HCT116 (cell line): ENCODE results near the gene DGKK. TPM values are rescaled to one million over a fixed set of nuclear protein-coding genes. Genes with fewer than 3 reads are reported as not detected.

Experiments used
- ATAC-seq: fragments of 200-7000 bp; cut with Tn5 transposase; 2 replicates; pipeline ENCODE4 v1.9.1; 2020; ENCODE audit warnings: mild to moderate bottlenecking, moderate library complexity
- BruUV-seq: library from RNA; stranded (reverse); fragments of 400-500 nt; replicated peaks from 2 replicates; lab custom pipeline; 2021; lab: Mats Ljungman, UMichigan
- CTCF ChIA-PET: fragments of 300-600 bp; sonication (Branson Sonifier 250); formaldehyde crosslinking; loops from one replicate; lab custom pipeline; 2021; ENCODE audit warnings: antibody characterized with exemption; lab: Charles Lee
- POLR2A ChIA-PET: fragments of 300-600, 350-600 bp; sonication (Branson Sonifier 250); formaldehyde crosslinking; loops from one replicate; lab custom pipeline; 2021; ENCODE audit warnings: antibody characterized with exemption; lab: Charles Lee
- RAD21 ChIA-PET, 2 experiments: fragments of 300-600 bp; sonication (Branson Sonifier 250); formaldehyde crosslinking; loops; one replicate each; lab custom pipeline; 2023; ENCODE audit warnings: low total read pairs in 2 of 2; ENCODE audit not compliant: uncharacterized antibody in 2 of 2, unreplicated experiment in 2 of 2, low non-redundant PET in 1 of 2; lab: Charles Lee
- DNase-seq: peaks from one replicate; pipeline ENCODE4 v3.0.0-alpha.2; 2010; ENCODE audit warnings: low read depth, low spot score
- H2AFZ ChIP-seq: fragments of 200-600 bp; shearing (Covaris generic), sonication (generic); 2 replicates; pipeline ENCODE4 v1.6.1; 2017; ENCODE audit warnings: low read depth, mixed run types, mixed read lengths, antibody characterized with exemption, low read length; ENCODE audit not compliant: poor library complexity, severe bottlenecking
- H3K27ac ChIP-seq: 2 replicates; pipeline ENCODE4 v1.5.1; 2012; ENCODE audit warnings: low read depth, low read length
- H3K27me3 ChIP-seq: fragments of 200-600 bp; sonication (generic); 2 replicates; pipeline ENCODE4 v1.6.1; 2016; ENCODE audit warnings: mixed run types, low read length, mixed read lengths; ENCODE audit not compliant: insufficient read depth
- H3K36me3 ChIP-seq, 2 experiments: fragments of 200-500 bp in 1 of 2; fragments of 200-600 bp in 1 of 2; sonication (Bioruptor generic) in 1 of 2; sonication (generic) in 1 of 2; 2 replicates each; pipeline versions ENCODE4 v1.5.1 to v1.6.1; 2014 to 2016; ENCODE audit warnings: low read length in 2 of 2, inconsistent platforms in 1 of 2, mixed read lengths in 1 of 2, mixed run types in 1 of 2; ENCODE audit not compliant: insufficient read depth in 2 of 2, control insufficient read depth in 1 of 2
- H3K4me1 ChIP-seq, 2 experiments: fragments of 200-600 bp in 1 of 2; sonication (generic) in 1 of 2; 2 replicates each; pipeline versions ENCODE4 v1.5.1 to v1.6.1; 2012 to 2017; ENCODE audit warnings: low read length in 2 of 2, inconsistent platforms in 1 of 2, mild to moderate bottlenecking in 1 of 2, mixed read lengths in 1 of 2, mixed run types in 1 of 2, moderate library complexity in 1 of 2; ENCODE audit not compliant: insufficient read depth in 2 of 2, control insufficient read depth in 1 of 2
- H3K4me2 ChIP-seq: fragments of 200-600 bp; sonication (generic); 2 replicates; pipeline ENCODE4 v1.6.1; 2017; ENCODE audit warnings: mixed run types, low read length, mixed read lengths
- H3K4me3 ChIP-seq, 2 experiments: fragments of 200-600 bp in 1 of 2; sonication (generic) in 1 of 2; replicated peaks in 1 of 2; 2 replicates each; pipeline ENCODE4 v1.5.1; 2011 to 2016; ENCODE audit warnings: low read length in 2 of 2, control low read depth in 1 of 2, low read depth in 1 of 2, mild to moderate bottlenecking in 1 of 2, mixed read lengths in 1 of 2, mixed run types in 1 of 2
- H3K79me2 ChIP-seq: fragments of 200-600 bp; sonication (generic); 2 replicates; pipeline ENCODE4 v1.6.1; 2017; ENCODE audit warnings: mild to moderate bottlenecking, mixed run types, low read length, moderate library complexity, mixed read lengths; ENCODE audit not compliant: insufficient read depth
- H3K9ac ChIP-seq: fragments of 200-600 bp; sonication (generic); 2 replicates; pipeline ENCODE4 v1.6.1; 2016; ENCODE audit warnings: low read length, mixed read lengths
- H3K9me2 ChIP-seq: fragments of 200-600 bp; sonication (generic), shearing (Covaris generic); 2 replicates; pipeline ENCODE4 v1.6.1; 2017; ENCODE audit warnings: mixed run types, mild to moderate bottlenecking, moderate library complexity; ENCODE audit not compliant: insufficient read depth
- H3K9me3 ChIP-seq, 2 experiments: fragments of 200-500 bp in 1 of 2; fragments of 200-600 bp in 1 of 2; sonication (Bioruptor generic) in 1 of 2; sonication (generic) in 1 of 2; 2 replicates each; pipeline ENCODE4 v1.6.1; 2014 to 2017; ENCODE audit warnings: low read length in 2 of 2, mixed read lengths in 2 of 2, inconsistent platforms in 1 of 2, low read depth in 1 of 2, mild to moderate bottlenecking in 1 of 2, mixed run types in 1 of 2, moderate library complexity in 1 of 2; ENCODE audit not compliant: control insufficient read depth in 1 of 2, insufficient read depth in 1 of 2
- H4K20me1 ChIP-seq: fragments of 200-600 bp; sonication (generic), shearing (Covaris generic); 2 replicates; pipeline ENCODE4 v1.6.1; 2017; ENCODE audit warnings: mixed run types, mild to moderate bottlenecking, moderate library complexity; ENCODE audit not compliant: insufficient read depth
- CBX3 ChIP-seq: IDR thresholded peaks from 2 replicates; pipeline ENCODE4 v1.6.1; 2012; ENCODE audit warnings: low read depth
- CTCF ChIP-seq, 3 experiments: fragments of 200-600 bp in 1 of 3; sonication (generic) in 1 of 3; IDR thresholded peaks in 2 of 3; conservative IDR thresholded peaks in 1 of 3; 2 replicates each; pipeline ENCODE4 v1.5.1; 2012 to 2017; ENCODE audit warnings: low read depth in 2 of 3, low read length in 2 of 3, antibody characterized with exemption in 1 of 3, borderline replicate concordance in 1 of 3, control low read depth in 1 of 3, mild to moderate bottlenecking in 1 of 3, mixed read lengths in 1 of 3, mixed run types in 1 of 3, moderate library complexity in 1 of 3; ENCODE audit not compliant: insufficient read depth in 1 of 3
- ELF1 ChIP-seq: IDR thresholded peaks from 2 replicates; pipeline ENCODE4 v1.6.1; 2012; ENCODE audit warnings: low read depth, borderline replicate concordance
- EZH2 ChIP-seq: fragments of 200-600 bp; sonication (generic); IDR thresholded peaks from 2 replicates; pipeline ENCODE4 v1.6.1; 2017; ENCODE audit warnings: antibody characterized with exemption, mixed run types
- JUND ChIP-seq: IDR thresholded peaks from 2 replicates; pipeline ENCODE4 v1.6.1; 2012
- POLR2A ChIP-seq: IDR thresholded peaks from 2 replicates; pipeline ENCODE4 v1.7.0; 2011; ENCODE audit warnings: borderline replicate concordance; ENCODE audit not compliant: insufficient read depth, insufficient read length; ENCODE audit errors: extremely low read depth
- TCF7L2 ChIP-seq: IDR thresholded peaks from 2 replicates; pipeline ENCODE4 v1.7.0; 2011; ENCODE audit warnings: borderline replicate concordance, inconsistent platforms; ENCODE audit not compliant: insufficient read depth, insufficient read length; ENCODE audit errors: extremely low read depth
- YY1 ChIP-seq: IDR thresholded peaks from 2 replicates; pipeline ENCODE4 v1.6.1; 2011; ENCODE audit warnings: low read length, low read depth, moderate library complexity, mild to moderate bottlenecking; ENCODE audit not compliant: insufficient replicate concordance; ENCODE audit errors: extremely low read depth
- ZBTB33 ChIP-seq: IDR thresholded peaks from 2 replicates; pipeline ENCODE4 v1.6.1; 2011; ENCODE audit warnings: mild to moderate bottlenecking, low read length, moderate library complexity; ENCODE audit not compliant: insufficient replicate concordance; ENCODE audit errors: extremely low read depth
- ZNF274 ChIP-seq: fragments of 200-500 bp; sonication (Bioruptor generic); IDR thresholded peaks from 2 replicates; pipeline ENCODE4 v1.6.1; 2014; ENCODE audit warnings: mild to moderate bottlenecking, low read depth, low read length, inconsistent platforms
- intact Hi-C: fragments of 100-400 bp; cut with micrococcal nuclease; formaldehyde crosslinking; loops from 2 replicates; pipeline ENCODE4 v1.10.0; 2022
- total RNA-seq: library from RNA; stranded (reverse); gene quantifications from one replicate; pipeline ENCODE4 v1.2.1, GENCODE V29; 2021; ENCODE audit not compliant: unreplicated experiment

The DGKK gene
- total RNA-seq, 1 experiment from 2014 or later, result not detected

- Histone ChIP-seq H3K4me2 (no peak overlapping the region), H3K9me3 (no peaks in the 10 kb centered on the region), H3K9me2 (no peaks in the 10 kb centered on the region), H2AFZ (no peak overlapping the region), H3K27ac (no peak overlapping the region), H3K36me3 (no peaks in the 10 kb centered on the region), H4K20me1 (no peaks in the 10 kb centered on the region; the same call in 1 of the 2 replicates), H3K4me1 (no peaks in the 10 kb centered on the region), H3K9ac (no peak overlapping the region), H3K27me3 (no peaks in the 10 kb centered on the region), H3K4me3 (no peak overlapping the region), H3K79me2 (no peaks in the 10 kb centered on the region)
- POLR2A ChIA-PET, result no interaction called here
- intact Hi-C loops, result no loop called here
- BruUV-seq, result no TSS peak
- RAD21 ChIA-PET, result no interaction called here
- CTCF ChIA-PET, result no interaction called here
- ATAC-seq, result no peak
- no peak for TF ChIP-seq POLR2A
- TF ChIP-seq YY1, result no peak
- TF ChIP-seq ZBTB33, result no peak
- TF ChIP-seq ELF1, result no peak
- no peak for TF ChIP-seq CTCF (IDR thresholded peaks at IDR 0.05 in 2 of 3, conservative IDR thresholded peaks at IDR 0.05 in 1 of 3; ENCODE audit: borderline replicate concordance in 1 of 3, insufficient read depth in 1 of 3, low read depth in 2 of 3, low read length in 2 of 3)
- TF ChIP-seq EZH2, result no peak
- no peak for TF ChIP-seq JUND
- TF ChIP-seq ZNF274, result no peak
- no peak for TF ChIP-seq CBX3
- no peak for TF ChIP-seq TCF7L2
- no peak for DNase-seq
These were observed 44.2 kb upstream of the DGKK start for GRCh38 chrX:50514811-50515210.
